Right lobe of liver (tissue), 4 donors: Measurements from ENCODE around the gene KRTAP20-3.

ENCODE experiments used
- POLR2A ChIP-seq: fragments of 450-650 bp; IDR thresholded peaks from one replicate; pipeline ENCODE4 v1.6.1; 2017; ENCODE audit warnings: antibody characterized with exemption, mild to moderate bottlenecking
- TF ChIP-seq, protein P1 (sequence below), 4 donors: fragments of 200-600 bp in 3 of 4; fragments of 450-650 bp in 1 of 4; IDR thresholded peaks; one replicate each; pipeline versions ENCODE4 v1.5.1 to v1.8.0; 2016 to 2022; ENCODE audit warnings: antibody characterized with exemption in 4 of 4, mild to moderate bottlenecking in 2 of 4
- donor health status: DM: no; HTN: no; CAD: no.
- donor health status: DM: no; HTN: no; CAD: no.
- donor health status: DM: no; HTN: yes; CAD: no.

DNA sequence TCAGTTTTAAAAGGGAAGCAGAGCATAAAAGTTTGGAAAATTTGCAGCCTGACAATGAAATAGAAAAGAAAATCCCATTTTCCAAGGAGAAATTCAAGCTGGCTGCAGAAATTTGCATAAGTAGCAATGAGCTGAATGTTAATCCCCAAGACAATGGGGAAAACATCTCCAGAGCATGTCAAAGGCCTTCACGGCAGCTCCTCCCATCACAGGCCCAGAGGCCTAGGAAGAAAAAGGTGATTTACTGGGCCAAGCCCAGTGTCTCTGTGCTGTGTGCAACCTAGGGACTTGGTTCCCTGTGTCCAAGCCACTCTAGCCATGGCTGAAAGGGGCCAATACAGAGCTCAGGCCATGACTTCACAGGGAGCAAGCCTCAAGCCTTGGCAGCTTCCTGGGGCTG, 26.1 kb downstream of the KRTAP20-3 start:
- TF ChIP-seq POLR2A: no peak
- TF ChIP-seq, protein P1, sequence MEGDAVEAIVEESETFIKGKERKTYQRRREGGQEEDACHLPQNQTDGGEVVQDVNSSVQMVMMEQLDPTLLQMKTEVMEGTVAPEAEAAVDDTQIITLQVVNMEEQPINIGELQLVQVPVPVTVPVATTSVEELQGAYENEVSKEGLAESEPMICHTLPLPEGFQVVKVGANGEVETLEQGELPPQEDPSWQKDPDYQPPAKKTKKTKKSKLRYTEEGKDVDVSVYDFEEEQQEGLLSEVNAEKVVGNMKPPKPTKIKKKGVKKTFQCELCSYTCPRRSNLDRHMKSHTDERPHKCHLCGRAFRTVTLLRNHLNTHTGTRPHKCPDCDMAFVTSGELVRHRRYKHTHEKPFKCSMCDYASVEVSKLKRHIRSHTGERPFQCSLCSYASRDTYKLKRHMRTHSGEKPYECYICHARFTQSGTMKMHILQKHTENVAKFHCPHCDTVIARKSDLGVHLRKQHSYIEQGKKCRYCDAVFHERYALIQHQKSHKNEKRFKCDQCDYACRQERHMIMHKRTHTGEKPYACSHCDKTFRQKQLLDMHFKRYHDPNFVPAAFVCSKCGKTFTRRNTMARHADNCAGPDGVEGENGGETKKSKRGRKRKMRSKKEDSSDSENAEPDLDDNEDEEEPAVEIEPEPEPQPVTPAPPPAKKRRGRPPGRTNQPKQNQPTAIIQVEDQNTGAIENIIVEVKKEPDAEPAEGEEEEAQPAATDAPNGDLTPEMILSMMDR (IDR thresholded peaks at IDR 0.05): no peak
